ENCODE data around the gene COL27A1. TPM values are rescaled to one million over a fixed set of nuclear protein-coding genes. Genes with fewer than 3 reads are reported as not detected.

The COL27A1 gene
- total RNA-seq, 1 donor from 2014 or later = 13.7 TPM

- Histone ChIP-seq H3K9me3 (no peaks in the 10 kb centered on the region), H3K36me3 (no peaks in the 10 kb centered on the region), H3K4me3 (no peak overlapping the region), H3K27ac (no peak overlapping the region), H3K4me1 (peaks cover 3% of the 10 kb centered on the region), H3K27me3 (no peaks in the 10 kb centered on the region)
- intact Hi-C loops (cut with DNase I) = no loop called here
- no peak for ATAC-seq
- no peak for DNase-seq
- TF ChIP-seq CTCF (IDR thresholded peaks at IDR 0.05) = no peak
Measured at GRCh38 chr9:114202849-114203248, 47.5 kb downstream of the COL27A1 start.

GRCh38 chr9:114203410-114204140, 48.2 kb downstream of the COL27A1 start:
- Histone ChIP-seq H3K4me1 (peaks cover 3% of the 10 kb centered on the region), H3K27me3 (no peaks in the 10 kb centered on the region), H3K27ac (no peak overlapping the region), H3K36me3 (no peaks in the 10 kb centered on the region), H3K9me3 (no peaks in the 10 kb centered on the region), H3K4me3 (no peak overlapping the region)
- DNase-seq (no peak), ATAC-seq (no peak)
- intact Hi-C loops (cut with DNase I) = no loop called here
- TF ChIP-seq CTCF (IDR thresholded peaks at IDR 0.05) = no peak

- H3K27me3 ChIP-seq = no peaks in the 10 kb centered on the region
- intact Hi-C loops (cut with DNase I) = no loop called here
- H3K4me1 ChIP-seq = peaks cover 3% of the 10 kb centered on the region
- no peak for TF ChIP-seq CTCF (IDR thresholded peaks at IDR 0.05)
- no peaks in the 10 kb centered on the region for H3K9me3 ChIP-seq
- no peak for DNase-seq
- H3K36me3 ChIP-seq = no peaks in the 10 kb centered on the region
- H3K4me3 ChIP-seq = no peak overlapping the region
- no peak overlapping the region for H3K27ac ChIP-seq
- no peak for ATAC-seq
Measured at GRCh38 chr9:114204265-114204664, 48.9 kb downstream of the COL27A1 start.

- intact Hi-C loops (cut with DNase I) = no loop called here
- no peak for DNase-seq
- Histone ChIP-seq H3K9me3 (no peaks in the 10 kb centered on the region), H3K4me3 (no peak overlapping the region), H3K27me3 (no peaks in the 10 kb centered on the region), H3K36me3 (no peaks in the 10 kb centered on the region), H3K27ac (no peak overlapping the region), H3K4me1 (peaks cover 3% of the 10 kb centered on the region)
- no peak for TF ChIP-seq CTCF (IDR thresholded peaks at IDR 0.05)
- no peak for ATAC-seq
Measured at GRCh38 chr9:114205171-114206015, 50.1 kb downstream of the COL27A1 start.

GRCh38 chr9:114206221-114206789, 51.0 kb downstream of the COL27A1 start:
- DNase-seq (no peak), ATAC-seq (no peak)
- H3K9me3 ChIP-seq = no peaks in the 10 kb centered on the region
- no peaks in the 10 kb centered on the region for H3K27me3 ChIP-seq
- H3K4me3 ChIP-seq = no peak overlapping the region
- no peak overlapping the region for H3K27ac ChIP-seq
- no peak for TF ChIP-seq CTCF (IDR thresholded peaks at IDR 0.05)
- intact Hi-C loops (cut with DNase I) = no loop called here
- H3K4me1 ChIP-seq = peaks cover 3% of the 10 kb centered on the region
- H3K36me3 ChIP-seq = peaks cover 6% of the 10 kb centered on the region

Data from upper lobe of right lung (tissue), 1 donor.